DMS79 (cell line): ENCODE measurements around the gene SNTB2.

Source experiments
- DNase-seq: peaks from one replicate; lab custom pipeline; 2025; lab: John Stamatoyannopoulos, UW

Gene SNTB2

GRCh38 chr16:69344171-69344570, 157.2 kb downstream of the SNTB2 start:
- DNase-seq: no peak

- no peak for DNase-seq
These were observed 159.0 kb downstream of the SNTB2 start for GRCh38 chr16:69345923-69346322.

DNA sequence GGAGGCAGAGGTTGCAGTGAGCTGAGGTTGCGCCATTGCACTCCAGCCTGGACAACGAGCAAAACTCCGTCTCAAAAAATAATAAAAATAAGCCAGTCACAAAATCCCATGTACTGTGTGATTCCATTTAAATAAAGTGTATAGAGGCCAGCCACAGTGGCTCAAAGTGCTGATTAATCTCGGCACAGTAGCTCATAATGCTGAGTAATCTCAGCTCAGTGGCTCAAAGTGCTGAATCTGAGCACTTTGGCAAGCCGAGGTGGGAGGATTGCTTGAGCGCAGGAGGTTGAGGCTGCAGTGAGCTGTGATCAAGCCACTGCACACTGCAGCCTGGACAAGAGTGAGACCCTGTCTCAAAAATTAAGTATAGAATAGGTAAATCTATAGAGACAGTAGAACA, 159.7 kb downstream of the SNTB2 start:
- no peak for DNase-seq

GRCh38 chr16:69348222-69348621, 161.3 kb downstream of the SNTB2 start:
- no peak for DNase-seq

DNA sequence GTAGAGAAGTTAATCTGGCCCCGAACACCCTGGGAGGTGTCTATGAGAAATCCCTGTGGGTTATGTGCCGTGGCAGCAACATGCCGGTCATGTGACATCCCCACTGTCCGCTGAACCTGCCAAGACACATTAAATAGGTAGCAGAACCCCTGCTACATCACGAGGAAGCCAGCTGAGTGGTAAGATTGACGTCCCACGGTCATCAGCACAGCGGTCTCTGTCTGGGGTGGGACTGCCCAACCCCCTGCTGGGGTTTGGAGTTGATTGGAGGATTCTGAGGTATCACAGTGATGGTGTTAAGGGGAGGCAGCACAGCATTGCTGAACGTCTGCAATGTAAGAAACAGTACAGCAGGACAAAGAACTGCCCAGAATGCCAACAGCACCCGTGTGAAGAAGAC, 162.6 kb downstream of the SNTB2 start:
- no peak for DNase-seq

GRCh38 chr16:69350536-69351133, 163.7 kb downstream of the SNTB2 start:
- DNase-seq: no peak

DNA sequence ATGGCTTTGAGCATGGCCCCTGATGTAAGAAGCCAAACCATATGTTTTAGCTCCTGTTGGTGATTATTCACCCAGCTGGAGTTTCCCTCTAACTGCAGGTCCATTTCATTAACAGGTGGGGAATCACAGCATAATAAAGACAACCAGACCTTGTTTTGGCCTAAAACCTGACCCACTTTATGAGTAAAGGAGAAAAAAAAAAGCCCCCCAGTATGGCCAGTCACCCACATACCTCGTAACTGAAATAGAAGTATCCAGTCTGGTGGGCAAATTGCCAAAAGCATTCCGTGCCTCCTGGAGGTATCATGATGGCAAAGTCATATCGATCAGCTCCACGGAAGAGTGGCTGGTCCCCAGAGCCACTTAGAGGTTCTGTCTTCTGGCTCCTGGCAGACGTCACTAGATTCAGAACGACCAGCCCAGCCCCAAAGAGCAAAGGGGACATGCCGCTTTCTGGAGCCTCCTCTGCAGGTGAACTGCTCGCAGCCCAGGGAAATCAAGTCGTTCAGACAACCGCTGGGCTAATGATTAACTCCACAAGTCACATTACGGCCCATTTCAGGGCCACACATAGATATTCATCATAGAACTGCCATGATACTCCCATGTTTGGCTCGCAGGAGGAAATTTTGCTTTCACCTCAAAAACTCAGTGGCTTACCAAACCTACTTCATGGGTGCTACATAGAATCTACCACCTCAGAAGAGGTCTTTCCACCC, 164.5 kb downstream of the SNTB2 start, which contains the start of gene TMED6:
TMED6 (minus strand) TSS at position 478 of the 719 bp plus-strand sequence; CDS start at position 445, 33 bp downstream.
- no peak for DNase-seq
